Coronary artery (tissue), 2 donors: ENCODE measurements around the gene MIER2.

Experiments
- DNase-seq: peaks from one replicate; pipeline ENCODE4 v3.0.0-alpha.2; 2017; ENCODE audit warnings: low spot score
- H3K27ac ChIP-seq, 2 donors: fragments of 200-600 bp; sonication (generic); one replicate each; pipeline ENCODE4 v1.5.1; 2016 to 2019
- H3K4me3 ChIP-seq: fragments of 200-600 bp; sonication (generic); 2 replicates; pipeline ENCODE4 v1.5.1; 2016; ENCODE audit warnings: mild to moderate bottlenecking, moderate library complexity
- TF ChIP-seq, protein P1 (sequence below): fragments of 200-600 bp; sonication (generic); IDR thresholded peaks from one replicate; pipeline ENCODE4 v1.5.1; 2019; ENCODE audit warnings: antibody characterized with exemption

MIER2 gene

GRCh38 chr19:292281-292884 lies 52.2 kb downstream of the MIER2 start:
- no peak overlapping the region for H3K27ac ChIP-seq
- DNase-seq = no peak
- H3K4me3 ChIP-seq = no peak overlapping the region
- TF ChIP-seq, protein P1, sequence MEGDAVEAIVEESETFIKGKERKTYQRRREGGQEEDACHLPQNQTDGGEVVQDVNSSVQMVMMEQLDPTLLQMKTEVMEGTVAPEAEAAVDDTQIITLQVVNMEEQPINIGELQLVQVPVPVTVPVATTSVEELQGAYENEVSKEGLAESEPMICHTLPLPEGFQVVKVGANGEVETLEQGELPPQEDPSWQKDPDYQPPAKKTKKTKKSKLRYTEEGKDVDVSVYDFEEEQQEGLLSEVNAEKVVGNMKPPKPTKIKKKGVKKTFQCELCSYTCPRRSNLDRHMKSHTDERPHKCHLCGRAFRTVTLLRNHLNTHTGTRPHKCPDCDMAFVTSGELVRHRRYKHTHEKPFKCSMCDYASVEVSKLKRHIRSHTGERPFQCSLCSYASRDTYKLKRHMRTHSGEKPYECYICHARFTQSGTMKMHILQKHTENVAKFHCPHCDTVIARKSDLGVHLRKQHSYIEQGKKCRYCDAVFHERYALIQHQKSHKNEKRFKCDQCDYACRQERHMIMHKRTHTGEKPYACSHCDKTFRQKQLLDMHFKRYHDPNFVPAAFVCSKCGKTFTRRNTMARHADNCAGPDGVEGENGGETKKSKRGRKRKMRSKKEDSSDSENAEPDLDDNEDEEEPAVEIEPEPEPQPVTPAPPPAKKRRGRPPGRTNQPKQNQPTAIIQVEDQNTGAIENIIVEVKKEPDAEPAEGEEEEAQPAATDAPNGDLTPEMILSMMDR = no peak

DNA sequence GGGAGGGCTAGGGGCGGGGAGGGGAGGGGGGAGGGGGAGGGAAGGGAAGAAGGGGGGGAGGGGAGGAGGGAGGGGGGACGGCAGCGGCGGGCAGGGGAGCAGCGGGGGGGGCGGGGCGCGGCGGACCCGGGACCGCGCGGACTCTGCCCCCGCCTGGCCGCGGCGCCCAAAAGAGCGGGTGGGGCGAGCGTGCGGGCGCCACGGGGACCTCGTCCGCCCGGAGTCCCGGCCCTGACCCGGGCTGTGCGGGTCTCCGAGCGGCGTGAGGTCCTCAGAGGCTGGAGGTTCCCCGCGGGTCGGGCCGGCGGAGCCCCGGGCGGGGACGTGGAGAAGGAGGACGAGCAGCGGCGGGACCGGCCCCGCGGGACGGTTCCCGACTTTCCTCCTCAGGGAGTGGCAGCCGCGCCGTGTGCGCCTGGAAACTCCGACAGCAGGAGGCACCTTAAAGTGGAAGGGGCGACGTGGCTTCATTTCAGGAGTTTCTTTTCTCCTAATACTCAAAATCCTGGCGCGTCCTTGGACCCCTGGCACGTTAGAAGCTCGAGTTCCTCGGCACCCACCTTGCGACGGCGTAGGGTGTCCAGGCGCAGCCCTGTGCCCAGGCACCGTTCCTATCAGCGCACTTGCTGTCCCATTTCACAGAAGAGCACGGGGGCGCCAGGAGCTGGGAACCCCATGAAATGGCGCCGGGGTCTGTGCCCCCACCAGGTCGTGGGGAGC lies 52.9 kb downstream of the MIER2 start:
- Histone ChIP-seq H3K4me3 (peak overlapping the region; percentile 55), H3K27ac (no peak overlapping the region)
- TF ChIP-seq, protein P1 = no peak
- DNase-seq = no peak

- TF ChIP-seq, protein P1 = no peak
- no peak for DNase-seq
- Histone ChIP-seq H3K27ac (peak within 1 kb of the TSS in 1 of 2 donors; percentile 37), H3K4me3 (peak within 1 kb of the TSS; percentile 66)
Observed at GRCh38 chr19:291006-291521, 53.5 kb downstream of the MIER2 start, which contains the start of gene PLPP2. Gene PLPP2, minus strand, starts transcription at chr19:291403. Its CDS starts 67 bp downstream, at chr19:291336.

DNA sequence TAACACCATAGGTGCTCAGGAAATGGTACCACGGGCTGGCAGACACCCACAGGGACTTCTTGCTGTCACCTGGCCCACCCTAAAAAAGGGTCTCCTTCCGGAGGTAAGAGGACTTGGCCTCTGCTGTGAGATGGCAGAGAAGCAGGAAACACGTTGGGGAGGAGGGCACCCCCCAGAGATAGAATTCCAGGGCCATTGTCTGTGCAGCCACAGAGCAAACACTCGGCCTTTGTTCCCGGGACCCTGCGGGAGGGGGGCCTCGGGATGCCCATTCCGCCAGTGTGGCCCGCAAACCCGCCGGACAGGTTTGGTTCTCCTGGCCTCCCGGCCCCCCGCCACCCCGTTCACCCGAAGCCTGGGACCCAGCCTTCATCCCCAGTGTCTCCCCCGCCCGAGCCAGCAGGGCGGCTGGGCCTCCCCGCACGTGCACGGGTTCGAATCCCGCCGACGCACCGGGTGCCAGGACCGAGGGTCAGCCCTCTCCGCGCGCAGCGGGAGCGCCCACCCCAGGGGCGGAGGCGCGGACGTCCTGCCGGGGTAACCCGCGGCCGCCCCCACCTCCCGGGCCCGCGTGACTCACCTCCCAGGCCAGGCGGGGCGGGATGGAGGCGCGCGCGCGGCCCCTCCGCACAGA lies 54.1 kb downstream of the MIER2 start:
- no peak for DNase-seq
- peak overlapping the region; percentile 66 for H3K4me3 ChIP-seq
- peak overlapping the region in 1 of 2 donors; percentile 37 for H3K27ac ChIP-seq
- TF ChIP-seq, protein P1 = no peak

GRCh38 chr19:289651-290371 lies 54.8 kb downstream of the MIER2 start:
- DNase-seq = no peak
- TF ChIP-seq, protein P1 = no peak
- Histone ChIP-seq H3K4me3 (no peak overlapping the region), H3K27ac (peak overlapping the region in 1 of 2 donors; percentile 37)

DNA sequence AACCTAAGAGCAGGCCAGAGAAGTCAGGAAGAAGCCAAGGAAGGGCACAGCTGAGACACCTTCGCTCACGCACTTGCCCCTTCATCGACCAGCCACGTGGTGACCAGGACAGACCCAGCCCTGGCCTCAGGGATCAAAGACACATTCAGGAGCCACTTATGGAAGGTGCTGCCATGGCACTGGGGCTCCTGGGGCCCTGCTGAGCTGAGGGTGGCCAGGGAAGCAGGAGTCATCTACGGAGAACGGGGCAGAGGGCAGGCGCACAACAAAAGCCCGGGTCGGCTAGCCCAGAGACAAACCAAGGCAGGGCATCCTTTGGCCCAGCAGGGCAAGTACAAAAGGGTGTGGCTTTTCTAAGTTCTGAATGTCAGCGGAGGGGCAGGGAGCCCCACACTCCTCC lies 55.7 kb downstream of the MIER2 start:
- no peak for DNase-seq
- Histone ChIP-seq H3K4me3 (no peak overlapping the region), H3K27ac (no peak overlapping the region)
- TF ChIP-seq, protein P1 = no peak
